AG09319 (cell line): ENCODE results near the gene NCKAP5.

ENCODE experiments used
- DNase-seq: peaks from one replicate; pipeline ENCODE4 v3.0.0-alpha.2; 2010; ENCODE audit warnings: low read depth; ENCODE audit errors: extremely low read depth
- CTCF ChIP-seq: IDR thresholded peaks from 2 replicates; pipeline ENCODE4 v1.5.1; 2011; ENCODE audit warnings: low read depth, mild to moderate bottlenecking, inconsistent platforms, low read length, moderate library complexity

NCKAP5 gene

DNA sequence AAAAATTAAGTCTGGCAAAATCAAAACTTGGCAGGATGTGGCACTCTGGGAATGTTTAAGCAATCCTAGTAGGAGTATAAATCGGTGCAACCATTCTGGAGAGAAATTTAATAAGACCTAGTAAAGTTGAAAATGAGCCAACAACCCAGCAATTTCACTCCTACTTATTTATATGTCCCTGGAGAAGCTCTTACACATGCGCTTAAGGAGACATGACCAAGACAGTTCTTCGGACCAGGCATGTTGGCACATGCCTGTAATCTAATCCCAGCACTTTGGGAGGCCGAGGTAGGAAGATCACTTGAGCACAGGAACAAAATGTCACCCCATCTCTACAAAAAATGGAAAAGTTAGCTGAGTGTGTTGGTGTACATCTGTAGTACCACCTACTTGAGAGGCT lies 523.7 kb downstream of the NCKAP5 start:
- no peak for DNase-seq
- no peak for TF ChIP-seq CTCF

DNA sequence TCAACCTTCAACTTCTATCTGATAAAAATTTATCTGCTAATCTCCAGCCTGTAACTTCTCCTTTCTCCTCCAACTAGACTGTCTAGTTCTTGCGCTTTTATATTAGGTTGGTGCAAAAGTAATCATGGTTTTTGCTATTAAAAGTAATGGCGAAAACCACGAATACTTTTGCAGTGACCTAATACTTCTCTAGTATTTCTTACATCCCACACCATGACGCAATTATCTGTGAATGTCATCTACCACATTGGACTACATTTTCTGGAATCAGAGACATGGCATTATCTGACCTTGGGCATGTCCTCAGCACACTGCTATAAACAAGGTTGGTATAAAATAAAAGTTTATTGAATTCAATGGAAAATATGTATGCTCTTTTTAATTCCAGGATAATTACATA lies 528.1 kb downstream of the NCKAP5 start:
- TF ChIP-seq CTCF: no peak
- DNase-seq: no peak

- no peak for DNase-seq
- no peak for TF ChIP-seq CTCF
Measured at GRCh38 chr2:133039531-133039930, 528.7 kb downstream of the NCKAP5 start.

DNA sequence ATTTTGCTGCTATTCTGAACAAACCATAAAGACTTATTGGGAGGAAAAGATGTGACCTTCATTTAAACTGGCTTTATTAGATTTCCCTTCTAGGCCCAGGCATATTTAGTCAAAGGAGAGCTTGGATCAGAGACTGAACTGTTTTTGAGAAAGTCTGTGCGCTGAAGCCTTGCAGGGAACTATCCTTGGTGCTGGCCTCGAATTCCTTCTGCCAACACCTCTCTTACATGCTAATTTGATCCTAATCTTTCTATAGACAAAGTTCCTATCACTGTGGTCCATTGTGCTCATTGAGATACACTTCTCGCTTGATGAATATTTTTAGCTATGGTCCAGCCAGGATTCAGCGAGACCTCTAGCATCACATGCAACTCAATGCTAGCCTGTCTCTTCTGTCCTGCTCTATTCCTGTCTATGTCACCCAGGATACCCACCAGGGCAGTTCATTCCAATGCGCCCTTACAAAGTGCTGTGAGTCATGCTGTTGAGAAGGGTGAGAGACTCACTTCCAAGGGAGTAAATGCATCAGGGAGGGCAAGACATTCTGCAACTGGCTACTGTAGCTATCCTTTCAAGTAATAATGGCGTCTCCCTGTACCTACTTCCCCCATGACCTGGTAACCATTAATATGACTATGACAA lies 541.6 kb downstream of the NCKAP5 start:
- TF ChIP-seq CTCF: no peak
- DNase-seq: no peak

- DNase-seq: no peak
- no peak for TF ChIP-seq CTCF
Measured at GRCh38 chr2:133025004-133025403, 543.3 kb downstream of the NCKAP5 start.

DNA sequence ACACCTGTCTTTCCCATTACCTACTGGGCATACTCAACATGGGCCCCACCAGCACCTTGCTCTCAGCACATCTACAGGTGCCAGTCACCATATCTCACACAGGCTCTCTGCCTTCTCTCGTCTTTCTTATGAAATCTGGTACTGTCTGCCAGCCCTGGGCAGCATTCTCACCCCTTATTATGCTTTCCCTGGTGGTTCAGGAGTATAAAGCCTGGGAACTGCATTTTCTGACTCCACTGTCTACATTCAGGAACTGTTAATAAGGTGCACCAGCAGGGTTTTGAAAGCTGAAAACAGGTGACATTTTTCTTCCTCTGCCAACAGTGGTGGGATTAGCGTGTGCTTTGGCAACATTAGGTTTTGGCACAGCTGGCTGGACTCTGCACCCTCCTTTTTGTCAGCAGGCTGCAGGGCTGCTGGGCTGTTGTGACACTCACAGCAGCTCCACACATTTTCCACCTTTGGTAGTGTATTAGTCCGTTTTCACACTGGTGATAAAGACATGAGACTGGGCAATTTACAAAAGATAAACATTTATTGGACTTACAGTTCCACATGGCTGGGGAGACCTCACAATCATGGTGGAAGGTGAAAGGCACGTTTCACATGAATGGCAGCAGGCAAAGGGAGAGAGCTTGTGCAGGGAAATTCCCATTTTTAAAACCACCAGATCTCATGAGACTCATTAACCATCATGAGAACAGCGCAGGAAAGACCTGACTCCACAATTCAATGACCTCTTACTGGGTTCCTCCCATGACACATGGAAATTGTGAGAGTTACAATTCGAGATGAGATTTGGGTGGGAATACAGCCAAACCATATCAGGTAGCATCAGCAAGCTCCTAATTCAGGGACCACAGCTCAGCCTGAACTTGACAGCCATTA lies 555.2 kb downstream of the NCKAP5 start:
- TF ChIP-seq CTCF: no peak
- no peak for DNase-seq

DNA sequence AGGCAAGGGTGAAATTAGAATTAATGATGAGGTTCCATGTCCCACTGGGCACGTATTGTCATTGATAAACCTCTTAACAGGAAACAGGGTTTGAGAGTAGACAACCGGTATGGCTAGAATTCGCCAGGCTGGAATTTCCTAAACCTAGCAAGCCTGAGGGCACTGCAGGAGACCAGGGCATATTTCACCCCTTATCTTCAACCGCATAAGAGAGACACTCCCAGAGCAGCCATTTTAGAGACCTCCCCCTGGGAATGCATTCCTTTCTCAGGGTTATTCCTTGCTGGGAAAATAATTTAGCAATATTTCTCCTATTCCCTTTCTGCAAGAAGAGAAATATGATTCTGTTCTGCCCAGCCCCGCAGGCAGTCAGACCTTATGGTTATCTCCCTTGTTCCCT lies 563.6 kb downstream of the NCKAP5 start:
- no peak for DNase-seq
- no peak for TF ChIP-seq CTCF
